Measurements from ENCODE around the gene PBX4. TPM values are rescaled to one million over a fixed set of nuclear protein-coding genes. Genes with fewer than 3 reads are reported as not detected.

PBX4 gene
- total RNA-seq, 4 donors from 2014 or later, result 3.7 to 11.8 (median 8.1) TPM

- Histone ChIP-seq H3K27ac (no peak overlapping the region), H3K9me3 (no peaks in the 10 kb centered on the region), H3K36me3 (no peaks in the 10 kb centered on the region), H3K27me3 (peaks cover 0 to 12% of the 10 kb centered on the region in 2 donors), H3K4me3 (no peak overlapping the region), H3K4me1 (peaks cover 0 to 19% (median 9%) of the 10 kb centered on the region in 4 donors)
- TF ChIP-seq CTCF (IDR thresholded peaks at IDR 0.05) (no peak), POLR2A (IDR thresholded peaks at IDR 0.05) (no peak), EP300 (IDR thresholded peaks at IDR 0.05) (no peak)
- no peak for DNase-seq (ENCODE audit: low spot score in 2 of 2)
- 93 to 94% methylated on average over 44 to 46 of the region's 48 CpGs for WGBS, 2 donors
Observed at GRCh38 chr19:19626516-19627472, 8.3 kb upstream of the PBX4 start.

- Histone ChIP-seq H3K36me3 (no peaks in the 10 kb centered on the region), H3K27ac (no peak overlapping the region), H3K9me3 (no peaks in the 10 kb centered on the region), H3K27me3 (peaks cover 0 to 12% of the 10 kb centered on the region in 2 donors), H3K4me3 (no peak overlapping the region), H3K4me1 (peaks cover 0 to 20% (median 9%) of the 10 kb centered on the region in 4 donors)
- WGBS, 2 donors, result 88 to 90% methylated on average over 19 of the region's 19 CpGs
- no peak for DNase-seq (ENCODE audit: low spot score in 2 of 2)
- TF ChIP-seq EP300 (IDR thresholded peaks at IDR 0.05) (no peak), POLR2A (IDR thresholded peaks at IDR 0.05) (no peak), CTCF (IDR thresholded peaks at IDR 0.05) (no peak)
Observed at GRCh38 chr19:19624032-19624570, 5.6 kb upstream of the PBX4 start.

- H3K4me1 ChIP-seq, result peaks cover 0 to 20% (median 4%) of the 10 kb centered on the region in 4 donors
- no peak overlapping the region for H3K4me3 ChIP-seq
- no peak for DNase-seq (ENCODE audit: low spot score in 2 of 2)
- peaks cover 0 to 9% of the 10 kb centered on the region in 2 donors for H3K27me3 ChIP-seq
- H3K27ac ChIP-seq, result no peak overlapping the region
- WGBS, 2 donors, result 83 to 84% methylated on average over 5 of the region's 5 CpGs
- no peaks in the 10 kb centered on the region for H3K9me3 ChIP-seq
- H3K36me3 ChIP-seq, result no peaks in the 10 kb centered on the region
- TF ChIP-seq EP300 (IDR thresholded peaks at IDR 0.05) (no peak), CTCF (IDR thresholded peaks at IDR 0.05) (no peak), POLR2A (IDR thresholded peaks at IDR 0.05) (no peak)
Observed at GRCh38 chr19:19623383-19623782, 4.9 kb upstream of the PBX4 start.

- Histone ChIP-seq H3K27me3 (peaks cover 0 to 9% of the 10 kb centered on the region in 2 donors), H3K9me3 (no peaks in the 10 kb centered on the region), H3K4me3 (no peak overlapping the region), H3K27ac (no peak overlapping the region), H3K36me3 (no peaks in the 10 kb centered on the region), H3K4me1 (peaks cover 0 to 11% (median 0%) of the 10 kb centered on the region in 4 donors)
- 63 to 72% methylated on average over 7 of the region's 7 CpGs for WGBS, 2 donors
- no peak for TF ChIP-seq EP300 (IDR thresholded peaks at IDR 0.05)
- no peak for TF ChIP-seq CTCF (IDR thresholded peaks at IDR 0.05)
- no peak for TF ChIP-seq POLR2A (IDR thresholded peaks at IDR 0.05)
- DNase-seq (ENCODE audit: low spot score in 2 of 2), result no peak
Observed at GRCh38 chr19:19619849-19620210, 1.3 kb upstream of the PBX4 start.

Measured in tibial nerve (tissue), 4 donors.